ENCODE data around the gene MIEF2.

DNA sequence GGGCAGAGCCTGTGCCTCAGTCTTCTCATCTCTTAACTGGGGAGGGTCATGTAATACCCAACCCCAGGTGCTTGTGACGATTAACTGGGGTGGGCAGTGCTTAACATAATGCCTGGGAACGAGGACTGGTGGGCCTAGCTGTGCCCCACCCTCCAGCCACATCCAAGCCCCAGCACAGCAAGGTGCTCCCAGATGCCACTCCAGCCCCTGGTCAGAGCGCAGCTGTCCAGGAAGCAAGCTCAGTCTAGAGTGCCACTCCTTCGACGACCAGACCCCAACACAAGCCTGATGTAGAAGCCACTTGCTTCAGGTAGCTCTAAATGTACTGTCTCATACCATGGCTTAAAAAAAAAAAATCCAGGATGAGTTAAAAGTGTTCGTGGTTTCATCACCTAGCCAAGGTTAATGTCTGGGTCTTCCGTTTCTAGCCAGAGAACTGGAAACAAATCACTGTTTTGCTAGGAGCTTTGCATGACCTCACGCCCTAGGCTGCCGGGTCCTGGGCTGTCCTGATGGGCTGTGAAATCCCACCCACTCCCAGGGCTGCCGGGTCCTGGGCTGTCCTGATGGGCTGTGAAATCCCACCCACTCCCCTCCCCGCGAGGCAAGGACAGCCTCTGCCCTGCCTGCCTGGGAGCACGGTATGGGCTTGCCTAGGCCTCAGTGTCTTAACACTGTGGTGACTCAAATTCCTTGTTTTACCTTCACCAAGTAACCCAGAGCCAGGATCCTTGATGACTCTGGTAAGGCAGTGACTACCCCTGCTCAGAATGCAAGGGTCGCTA is 7.7 kb downstream of the MIEF2 start:
- TF ChIP-seq, protein P1, sequence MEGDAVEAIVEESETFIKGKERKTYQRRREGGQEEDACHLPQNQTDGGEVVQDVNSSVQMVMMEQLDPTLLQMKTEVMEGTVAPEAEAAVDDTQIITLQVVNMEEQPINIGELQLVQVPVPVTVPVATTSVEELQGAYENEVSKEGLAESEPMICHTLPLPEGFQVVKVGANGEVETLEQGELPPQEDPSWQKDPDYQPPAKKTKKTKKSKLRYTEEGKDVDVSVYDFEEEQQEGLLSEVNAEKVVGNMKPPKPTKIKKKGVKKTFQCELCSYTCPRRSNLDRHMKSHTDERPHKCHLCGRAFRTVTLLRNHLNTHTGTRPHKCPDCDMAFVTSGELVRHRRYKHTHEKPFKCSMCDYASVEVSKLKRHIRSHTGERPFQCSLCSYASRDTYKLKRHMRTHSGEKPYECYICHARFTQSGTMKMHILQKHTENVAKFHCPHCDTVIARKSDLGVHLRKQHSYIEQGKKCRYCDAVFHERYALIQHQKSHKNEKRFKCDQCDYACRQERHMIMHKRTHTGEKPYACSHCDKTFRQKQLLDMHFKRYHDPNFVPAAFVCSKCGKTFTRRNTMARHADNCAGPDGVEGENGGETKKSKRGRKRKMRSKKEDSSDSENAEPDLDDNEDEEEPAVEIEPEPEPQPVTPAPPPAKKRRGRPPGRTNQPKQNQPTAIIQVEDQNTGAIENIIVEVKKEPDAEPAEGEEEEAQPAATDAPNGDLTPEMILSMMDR (conservative IDR thresholded peaks at IDR 0.05) = no peak
- no peak for TF ChIP-seq ZFX (IDR thresholded peaks at IDR 0.05)
